BLaER1 treated with 17β-estradiol and CSF1 and Interleukin-3, amounts not matched to agents 10 nM and 100 nM (cell line): ENCODE data around the gene HSD17B2.

Source experiments
- H3K27ac ChIP-seq, 11 experiments: shearing (Covaris generic); formaldehyde crosslinking; 2 replicates each; pipeline ENCODE4 v1.8.1; 2022
- H3K27me3 ChIP-seq, 11 experiments: shearing (Covaris generic); formaldehyde crosslinking; 2 replicates each; pipeline ENCODE4 v1.8.1; 2022
- H3K36me3 ChIP-seq, 11 experiments: shearing (Covaris generic); formaldehyde crosslinking; 2 replicates each; pipeline ENCODE4 v1.8.1; 2022
- H3K4me1 ChIP-seq, 10 experiments: shearing (Covaris generic); formaldehyde crosslinking; 2 replicates each; pipeline ENCODE4 v1.8.1; 2022
- H3K4me2 ChIP-seq, 11 experiments: shearing (Covaris generic); formaldehyde crosslinking; 2 replicates each; pipeline ENCODE4 v1.8.1; 2022
- H3K4me3 ChIP-seq, 10 experiments: shearing (Covaris generic); formaldehyde crosslinking; 2 replicates each; pipeline ENCODE4 v1.8.1; 2022
- H3K9ac ChIP-seq, 11 experiments: shearing (Covaris generic); formaldehyde crosslinking; 2 replicates each; pipeline ENCODE4 v1.8.1; 2022
- H3K9me3 ChIP-seq, 11 experiments: shearing (Covaris generic); formaldehyde crosslinking; replicated peaks in 1 of 11; 2 replicates each; pipeline ENCODE4 v1.8.1; 2022
- H4K20me1 ChIP-seq, 11 experiments: shearing (Covaris generic); formaldehyde crosslinking; 2 replicates each; pipeline ENCODE4 v1.8.1; 2022
- Cebpa-rat ChIP-seq, 11 experiments: shearing (Covaris generic); IDR thresholded peaks; 2 replicates each; pipeline ENCODE4 v1.8.1; 2022

Gene HSD17B2

DNA sequence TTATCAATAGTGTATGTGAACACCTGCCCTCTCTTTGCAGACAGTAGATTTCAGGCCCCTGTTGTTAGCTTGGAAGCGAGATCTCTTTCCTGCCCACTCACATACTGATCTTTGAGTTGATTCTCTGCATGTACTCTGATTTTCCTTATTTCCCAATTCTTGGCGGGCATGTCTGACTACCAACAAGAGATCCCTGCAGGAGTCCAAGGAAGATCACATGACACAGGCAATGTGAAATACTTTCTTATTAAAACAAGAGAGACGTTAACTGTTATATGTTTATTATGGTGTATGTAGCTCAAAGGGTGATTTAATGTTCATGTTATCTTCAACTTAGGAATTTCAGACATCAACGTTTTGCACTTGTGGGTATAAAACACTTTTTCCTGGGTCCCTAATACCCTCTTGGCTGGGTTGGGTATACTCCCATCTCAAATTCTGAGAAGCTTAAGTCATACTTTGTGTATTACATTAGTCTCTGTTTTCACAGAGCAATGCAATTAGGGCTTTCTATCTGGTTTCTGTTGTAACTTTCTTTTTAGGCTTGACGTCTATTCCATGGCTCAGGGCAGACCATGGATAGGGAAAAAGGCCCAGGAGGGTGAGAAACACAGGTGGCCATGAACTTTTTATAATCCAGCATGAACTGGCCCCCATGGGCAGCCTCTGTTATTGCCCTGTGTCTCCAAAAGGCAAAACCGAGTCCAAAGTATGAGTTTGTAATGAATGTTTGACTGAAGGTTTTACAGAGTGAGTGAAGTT lies 32.2 kb downstream of the HSD17B2 start:
- no peak overlapping the region for H3K4me2 ChIP-seq
- H4K20me1 ChIP-seq = no peaks in the 10 kb centered on the region
- peaks cover 0 to 11% (median 0%) of the 10 kb centered on the region in 11 experiments; a peak in 1 of 22 replicates for H3K9me3 ChIP-seq
- no peaks in the 10 kb centered on the region for H3K27me3 ChIP-seq
- H3K9ac ChIP-seq = no peak overlapping the region
- H3K36me3 ChIP-seq = no peaks in the 10 kb centered on the region
- peaks cover 0 to 17% (median 0%) of the 10 kb centered on the region in 10 experiments; a peak in 3 of 20 replicates for H3K4me1 ChIP-seq
- TF ChIP-seq Cebpa-rat (IDR thresholded peaks at IDR 0.05) = no peak
- H3K4me3 ChIP-seq = no peak overlapping the region
- no peak overlapping the region for H3K27ac ChIP-seq

DNA sequence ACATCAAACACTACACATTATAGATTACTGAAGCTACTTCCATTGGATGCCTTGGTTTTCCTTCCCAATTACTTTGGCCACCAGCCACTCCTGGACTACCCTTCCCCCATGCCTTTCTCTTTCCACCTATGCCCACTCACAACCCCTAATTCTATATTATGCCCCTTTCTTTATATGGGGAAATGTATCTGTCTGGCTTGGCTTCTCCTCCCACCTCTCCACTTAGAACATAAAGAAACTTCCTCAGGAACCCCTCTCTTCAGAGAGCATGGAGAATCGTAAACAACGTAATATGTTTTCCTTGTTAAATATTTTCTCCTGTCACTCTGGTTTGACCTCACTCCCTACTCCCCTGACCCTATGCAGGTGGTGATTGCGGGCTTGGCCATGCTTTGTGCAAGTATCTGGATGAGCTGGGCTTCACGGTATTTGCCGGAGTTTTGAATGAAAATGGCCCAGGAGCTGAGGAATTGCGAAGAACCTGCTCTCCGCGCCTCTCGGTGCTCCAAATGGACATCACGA lies 32.8 kb downstream of the HSD17B2 start:
- H4K20me1 ChIP-seq = no peaks in the 10 kb centered on the region
- H3K4me2 ChIP-seq = no peak overlapping the region
- TF ChIP-seq Cebpa-rat (IDR thresholded peaks at IDR 0.05) = no peak
- H3K4me1 ChIP-seq = peaks cover 0 to 17% (median 0%) of the 10 kb centered on the region in 10 experiments; a peak in 3 of 20 replicates
- no peak overlapping the region for H3K4me3 ChIP-seq
- H3K27ac ChIP-seq = no peak overlapping the region
- H3K36me3 ChIP-seq = no peaks in the 10 kb centered on the region
- H3K9me3 ChIP-seq = peaks cover 0 to 11% (median 0%) of the 10 kb centered on the region in 11 experiments; a peak in 1 of 22 replicates
- no peaks in the 10 kb centered on the region for H3K27me3 ChIP-seq
- no peak overlapping the region for H3K9ac ChIP-seq

DNA sequence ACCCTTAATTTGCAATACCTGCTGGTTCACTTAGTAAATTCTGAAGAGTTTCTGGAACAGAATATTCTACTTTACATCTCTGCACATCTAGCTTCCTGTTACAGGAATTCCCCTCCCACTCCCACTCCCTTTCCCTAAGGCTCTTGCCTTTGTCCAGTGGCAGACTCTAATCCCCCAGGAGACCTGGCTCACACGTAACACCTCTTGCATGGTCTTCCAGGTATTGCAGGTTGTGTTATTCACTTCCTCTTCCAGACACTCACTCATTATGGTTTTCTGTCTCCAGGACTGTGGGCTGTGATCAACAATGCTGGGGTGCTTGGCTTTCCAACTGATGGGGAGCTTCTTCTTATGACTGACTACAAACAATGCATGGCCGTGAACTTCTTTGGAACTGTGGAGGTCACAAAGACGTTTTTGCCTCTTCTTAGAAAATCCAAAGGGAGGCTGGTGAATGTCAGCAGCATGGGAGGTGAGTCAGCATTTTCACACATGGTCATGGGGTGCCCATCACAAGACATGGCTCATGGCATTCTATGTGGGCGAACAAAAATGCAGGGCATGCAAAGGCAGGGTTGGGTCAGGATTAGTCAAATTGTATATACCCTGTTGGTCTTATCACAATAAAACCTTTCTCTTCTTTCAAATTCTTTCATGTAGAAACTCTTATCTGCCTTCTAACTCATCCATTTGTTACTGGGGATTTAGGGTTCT lies 35.8 kb downstream of the HSD17B2 start:
- no peak for TF ChIP-seq Cebpa-rat (IDR thresholded peaks at IDR 0.05)
- H3K27ac ChIP-seq = peak overlapping the region in 1 of 11 experiments; percentile 48; a peak in 1 of 22 replicates
- no peaks in the 10 kb centered on the region for H3K36me3 ChIP-seq
- no peaks in the 10 kb centered on the region for H4K20me1 ChIP-seq
- no peak overlapping the region for H3K9ac ChIP-seq
- no peak overlapping the region for H3K4me3 ChIP-seq
- H3K4me2 ChIP-seq = peak overlapping the region in 2 of 11 experiments; percentile 30 to 59; a peak in 4 of 22 replicates
- no peaks in the 10 kb centered on the region for H3K27me3 ChIP-seq
- peaks cover 0 to 17% (median 0%) of the 10 kb centered on the region in 10 experiments; a peak in 3 of 20 replicates for H3K4me1 ChIP-seq
- peaks cover 0 to 11% (median 0%) of the 10 kb centered on the region in 11 experiments; a peak in 1 of 22 replicates for H3K9me3 ChIP-seq

DNA sequence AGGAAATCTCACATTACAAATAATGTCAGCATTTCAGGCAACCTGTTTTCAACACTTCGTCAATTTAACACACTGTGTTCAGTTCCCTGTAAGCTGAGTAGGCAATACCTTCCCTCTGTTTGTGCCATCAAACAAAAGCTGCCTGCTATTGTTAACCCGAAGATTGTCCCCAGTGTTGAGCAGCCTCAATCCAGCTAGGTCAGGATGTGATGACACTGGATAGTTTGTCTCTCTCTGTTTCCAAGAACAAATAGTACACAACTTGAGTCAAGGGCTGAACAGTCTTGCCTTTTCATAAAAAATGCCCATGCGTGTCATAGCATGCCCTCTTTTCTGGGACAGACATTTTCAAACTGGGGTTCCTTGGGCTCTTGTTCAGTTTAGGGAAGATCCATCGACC lies 36.4 kb downstream of the HSD17B2 start:
- H3K9me3 ChIP-seq = peaks cover 0 to 11% (median under 1%) of the 10 kb centered on the region in 11 experiments; a peak in 4 of 22 replicates
- H3K4me3 ChIP-seq = no peak overlapping the region
- H3K4me1 ChIP-seq = peaks cover 0 to 17% (median 0%) of the 10 kb centered on the region in 10 experiments; a peak in 3 of 20 replicates
- H3K27me3 ChIP-seq = no peaks in the 10 kb centered on the region
- H3K9ac ChIP-seq = no peak overlapping the region
- no peaks in the 10 kb centered on the region for H3K36me3 ChIP-seq
- H3K27ac ChIP-seq = peak overlapping the region in 1 of 11 experiments; percentile 48; a peak in 1 of 22 replicates
- H4K20me1 ChIP-seq = no peaks in the 10 kb centered on the region
- H3K4me2 ChIP-seq = peak overlapping the region in 2 of 11 experiments; percentile 30 to 59; a peak in 4 of 22 replicates
- no peak for TF ChIP-seq Cebpa-rat (IDR thresholded peaks at IDR 0.05)

DNA sequence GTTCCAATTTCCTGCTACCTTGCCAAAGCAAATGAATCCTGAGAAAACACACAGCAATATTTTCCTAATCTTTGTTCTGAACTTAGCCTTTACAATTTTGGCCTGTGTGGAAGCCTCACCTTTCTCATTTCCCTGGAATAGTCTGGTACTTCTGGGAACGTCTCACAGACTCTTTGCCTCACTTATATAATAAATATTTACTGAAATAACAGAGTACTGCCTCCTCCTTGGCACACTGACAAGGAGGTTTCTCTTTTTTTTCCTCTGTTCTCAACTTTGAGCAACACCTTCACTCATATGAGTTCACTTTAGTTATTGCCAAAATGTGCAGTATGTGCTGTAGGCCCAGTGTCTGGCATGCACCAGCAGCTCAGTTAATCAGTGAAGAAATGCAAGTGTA lies 37.3 kb downstream of the HSD17B2 start:
- H3K36me3 ChIP-seq = no peaks in the 10 kb centered on the region
- H4K20me1 ChIP-seq = no peaks in the 10 kb centered on the region
- no peak for TF ChIP-seq Cebpa-rat (IDR thresholded peaks at IDR 0.05)
- H3K4me2 ChIP-seq = no peak overlapping the region
- no peak overlapping the region for H3K4me3 ChIP-seq
- no peaks in the 10 kb centered on the region for H3K27me3 ChIP-seq
- peaks cover 0 to 17% (median 0%) of the 10 kb centered on the region in 10 experiments; a peak in 3 of 20 replicates for H3K4me1 ChIP-seq
- no peak overlapping the region for H3K9ac ChIP-seq
- H3K9me3 ChIP-seq = peaks cover 0 to 15% (median 9%) of the 10 kb centered on the region in 11 experiments; a peak in 13 of 22 replicates
- no peak overlapping the region for H3K27ac ChIP-seq

DNA sequence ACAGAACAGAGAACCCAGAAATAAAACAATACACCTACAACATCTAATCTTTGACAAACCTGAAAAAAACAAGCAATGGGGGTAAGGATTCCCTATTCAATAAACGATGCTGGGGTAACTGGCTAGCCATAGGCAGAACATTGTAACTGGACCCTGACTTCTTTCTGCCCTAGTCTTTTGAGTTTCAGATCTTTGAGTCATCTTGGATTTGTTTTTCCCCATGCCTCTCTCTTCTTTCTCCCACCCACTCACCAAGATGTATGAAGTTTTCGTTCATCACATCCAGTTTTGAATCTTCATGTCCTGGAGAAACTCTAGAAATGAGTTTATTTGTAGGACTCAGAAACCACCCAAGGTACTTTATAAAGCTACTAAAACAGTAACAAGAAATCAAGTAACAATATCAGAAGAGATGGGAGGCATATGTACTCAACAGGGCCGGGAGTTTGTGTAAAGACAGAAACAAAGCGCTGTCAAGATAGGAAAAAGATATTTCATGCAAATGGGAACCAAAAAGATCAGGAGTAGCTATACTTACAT lies 39.0 kb downstream of the HSD17B2 start:
- no peaks in the 10 kb centered on the region for H3K27me3 ChIP-seq
- H3K9me3 ChIP-seq = peaks cover 0 to 25% (median 14%) of the 10 kb centered on the region in 11 experiments; a peak in 14 of 22 replicates
- H3K36me3 ChIP-seq = no peaks in the 10 kb centered on the region
- H3K27ac ChIP-seq = no peak overlapping the region
- H3K4me3 ChIP-seq = no peak overlapping the region
- peaks cover 0 to 17% (median 0%) of the 10 kb centered on the region in 10 experiments; a peak in 3 of 20 replicates for H3K4me1 ChIP-seq
- TF ChIP-seq Cebpa-rat (IDR thresholded peaks at IDR 0.05) = no peak
- no peaks in the 10 kb centered on the region for H4K20me1 ChIP-seq
- no peak overlapping the region for H3K4me2 ChIP-seq
- no peak overlapping the region for H3K9ac ChIP-seq

DNA sequence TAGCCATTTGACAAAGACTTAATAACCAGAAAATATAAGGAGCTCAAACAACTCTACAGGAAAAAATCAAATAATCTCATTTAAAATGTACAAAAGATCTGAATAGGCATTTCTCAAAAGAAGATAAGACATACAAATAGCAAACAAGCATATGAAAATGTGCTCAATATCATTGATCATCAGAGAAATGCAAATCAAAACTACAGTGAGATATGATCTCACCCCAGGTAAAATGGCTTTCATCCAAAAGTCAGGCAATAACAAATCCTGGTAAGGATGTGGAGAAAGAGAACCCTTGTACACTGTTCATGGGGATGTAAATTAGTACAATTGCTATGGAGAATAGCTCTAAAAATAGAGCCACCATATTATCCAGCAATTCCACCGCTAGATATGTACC lies 43.1 kb downstream of the HSD17B2 start:
- no peak for TF ChIP-seq Cebpa-rat (IDR thresholded peaks at IDR 0.05)
- peaks cover 0 to 23% (median 12%) of the 10 kb centered on the region in 11 experiments; a peak in 13 of 22 replicates for H3K9me3 ChIP-seq
- no peaks in the 10 kb centered on the region for H3K27me3 ChIP-seq
- no peaks in the 10 kb centered on the region for H3K36me3 ChIP-seq
- H3K4me2 ChIP-seq = no peak overlapping the region
- no peak overlapping the region for H3K9ac ChIP-seq
- no peak overlapping the region for H3K27ac ChIP-seq
- H3K4me1 ChIP-seq = no peaks in the 10 kb centered on the region
- H4K20me1 ChIP-seq = no peaks in the 10 kb centered on the region
- H3K4me3 ChIP-seq = no peak overlapping the region

DNA sequence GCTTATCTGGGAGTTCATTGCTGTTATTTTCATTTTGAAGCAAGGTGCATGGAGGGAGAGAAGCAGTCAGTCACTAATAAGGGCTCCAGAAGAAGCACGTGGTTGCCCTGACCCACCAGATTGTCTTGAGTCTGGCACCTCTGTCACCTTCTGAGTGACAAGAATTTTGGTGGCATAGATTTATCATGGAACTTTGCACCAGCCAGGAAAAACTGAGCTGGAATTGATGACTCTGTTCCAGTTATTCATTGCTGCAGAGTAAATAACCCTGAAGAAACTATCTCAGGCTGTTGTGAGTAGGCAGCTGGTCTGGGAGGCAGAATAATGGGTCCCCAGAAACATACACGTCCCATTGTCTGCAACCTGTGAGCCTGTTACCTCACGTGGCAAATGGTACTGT lies 44.8 kb downstream of the HSD17B2 start:
- no peaks in the 10 kb centered on the region for H3K36me3 ChIP-seq
- H3K9me3 ChIP-seq = peaks cover 0 to 23% (median 12%) of the 10 kb centered on the region in 11 experiments; a peak in 13 of 22 replicates
- no peak overlapping the region for H3K4me3 ChIP-seq
- H3K27me3 ChIP-seq = no peaks in the 10 kb centered on the region
- TF ChIP-seq Cebpa-rat (IDR thresholded peaks at IDR 0.05) = no peak
- no peaks in the 10 kb centered on the region for H3K4me1 ChIP-seq
- no peak overlapping the region for H3K4me2 ChIP-seq
- H3K9ac ChIP-seq = no peak overlapping the region
- H4K20me1 ChIP-seq = no peaks in the 10 kb centered on the region
- H3K27ac ChIP-seq = no peak overlapping the region

DNA sequence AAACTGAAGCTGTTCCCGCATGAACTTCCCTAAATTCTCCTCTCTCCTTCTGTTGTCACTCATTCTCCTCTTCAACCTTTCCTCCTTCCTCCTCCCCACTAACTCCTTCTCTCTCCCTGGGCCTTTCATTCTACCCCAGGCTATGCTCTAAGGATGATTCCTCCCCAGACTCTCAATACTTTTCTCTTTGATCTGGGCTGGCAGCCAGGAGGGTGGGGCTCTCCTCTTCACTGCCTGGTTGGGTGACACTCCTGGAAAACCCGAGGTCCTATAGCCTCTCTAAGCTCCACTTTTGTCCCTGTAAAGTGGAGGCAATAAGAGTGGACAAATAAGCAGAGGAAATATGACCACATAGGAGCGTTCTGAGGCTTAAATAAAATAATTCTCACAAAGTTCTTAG lies 46.2 kb downstream of the HSD17B2 start:
- no peak overlapping the region for H3K4me2 ChIP-seq
- H3K4me1 ChIP-seq = no peaks in the 10 kb centered on the region
- no peak overlapping the region for H3K4me3 ChIP-seq
- no peaks in the 10 kb centered on the region for H3K27me3 ChIP-seq
- no peak overlapping the region for H3K27ac ChIP-seq
- H3K36me3 ChIP-seq = no peaks in the 10 kb centered on the region
- H3K9ac ChIP-seq = no peak overlapping the region
- H3K9me3 ChIP-seq = peaks cover 0 to 23% (median 12%) of the 10 kb centered on the region in 11 experiments; a peak in 13 of 22 replicates
- no peak for TF ChIP-seq Cebpa-rat (IDR thresholded peaks at IDR 0.05)
- no peaks in the 10 kb centered on the region for H4K20me1 ChIP-seq
